Measurements from ENCODE around the gene BICC1.

DNA sequence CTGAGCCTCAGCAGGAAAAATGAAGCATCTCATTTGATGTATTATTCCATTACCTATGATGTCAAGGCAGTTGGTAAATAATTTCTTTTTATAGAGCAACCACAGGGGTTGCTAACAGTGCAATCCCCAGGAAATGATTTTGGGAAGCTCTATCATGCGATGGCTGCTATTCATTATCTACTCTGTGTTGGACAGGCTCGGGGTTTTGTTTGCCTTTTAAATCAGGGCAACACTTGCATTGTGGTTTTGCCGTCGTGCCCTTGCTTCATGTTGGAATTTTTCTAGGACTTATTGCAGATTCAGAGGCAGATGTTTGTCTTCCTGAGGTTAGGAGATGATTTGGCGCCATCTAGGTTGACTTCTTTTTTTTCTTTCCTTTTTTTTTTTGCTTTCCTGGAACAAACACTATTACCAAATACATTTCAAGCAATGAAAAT, 128.4 kb downstream of the BICC1 start:
- TF ChIP-seq, protein P1, sequence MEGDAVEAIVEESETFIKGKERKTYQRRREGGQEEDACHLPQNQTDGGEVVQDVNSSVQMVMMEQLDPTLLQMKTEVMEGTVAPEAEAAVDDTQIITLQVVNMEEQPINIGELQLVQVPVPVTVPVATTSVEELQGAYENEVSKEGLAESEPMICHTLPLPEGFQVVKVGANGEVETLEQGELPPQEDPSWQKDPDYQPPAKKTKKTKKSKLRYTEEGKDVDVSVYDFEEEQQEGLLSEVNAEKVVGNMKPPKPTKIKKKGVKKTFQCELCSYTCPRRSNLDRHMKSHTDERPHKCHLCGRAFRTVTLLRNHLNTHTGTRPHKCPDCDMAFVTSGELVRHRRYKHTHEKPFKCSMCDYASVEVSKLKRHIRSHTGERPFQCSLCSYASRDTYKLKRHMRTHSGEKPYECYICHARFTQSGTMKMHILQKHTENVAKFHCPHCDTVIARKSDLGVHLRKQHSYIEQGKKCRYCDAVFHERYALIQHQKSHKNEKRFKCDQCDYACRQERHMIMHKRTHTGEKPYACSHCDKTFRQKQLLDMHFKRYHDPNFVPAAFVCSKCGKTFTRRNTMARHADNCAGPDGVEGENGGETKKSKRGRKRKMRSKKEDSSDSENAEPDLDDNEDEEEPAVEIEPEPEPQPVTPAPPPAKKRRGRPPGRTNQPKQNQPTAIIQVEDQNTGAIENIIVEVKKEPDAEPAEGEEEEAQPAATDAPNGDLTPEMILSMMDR (conservative IDR thresholded peaks at IDR 0.05) = peak; percentile 63
- no peak for TF ChIP-seq ZFX (IDR thresholded peaks at IDR 0.05)
